Measurements from ENCODE around the gene SKIDA1. TPM values are rescaled to one million over a fixed set of nuclear protein-coding genes. Genes with fewer than 3 reads are reported as not detected.

SKIDA1 gene
- total RNA-seq, 2 donors from 2014 or later, result 0.54 TPM; not detected in 1

- Mint-ChIP-seq H3K9me3 (no peaks in the 10 kb centered on the region), H3K36me3 (no peaks in the 10 kb centered on the region), H3K27ac (no peak overlapping the region)
- ATAC-seq (no peak), DNase-seq (ENCODE audit: low spot score in 2 of 2) (no peak)
Measured at GRCh38 chr10:21512573-21513404, 12.7 kb downstream of the SKIDA1 start.

- ATAC-seq (no peak), DNase-seq (ENCODE audit: low spot score in 2 of 2) (no peak)
- no peak overlapping the region for H3K27ac Mint-ChIP-seq
- H3K36me3 Mint-ChIP-seq, result no peaks in the 10 kb centered on the region
- H3K9me3 Mint-ChIP-seq, result no peaks in the 10 kb centered on the region
Measured at GRCh38 chr10:21511946-21512572, 13.4 kb downstream of the SKIDA1 start.

- Mint-ChIP-seq H3K36me3 (no peaks in the 10 kb centered on the region), H3K27ac (no peak overlapping the region), H3K9me3 (no peaks in the 10 kb centered on the region)
- DNase-seq (ENCODE audit: low spot score in 2 of 2) (no peak), ATAC-seq (no peak)
Measured at GRCh38 chr10:21511095-21511570, 14.3 kb downstream of the SKIDA1 start.

GRCh38 chr10:21510241-21511094, 15.0 kb downstream of the SKIDA1 start:
- ATAC-seq (no peak), DNase-seq (ENCODE audit: low spot score in 2 of 2) (no peak)
- no peaks in the 10 kb centered on the region for H3K9me3 Mint-ChIP-seq
- H3K27ac Mint-ChIP-seq, result no peak overlapping the region
- H3K36me3 Mint-ChIP-seq, result no peaks in the 10 kb centered on the region

- no peaks in the 10 kb centered on the region for H3K9me3 Mint-ChIP-seq
Measured at GRCh38 chr10:21509341-21510240, 15.9 kb downstream of the SKIDA1 start.

GRCh38 chr10:21508706-21509331, 16.7 kb downstream of the SKIDA1 start:
- no peak for ATAC-seq
- H3K9me3 Mint-ChIP-seq, result no peaks in the 10 kb centered on the region
- H3K36me3 Mint-ChIP-seq, result no peaks in the 10 kb centered on the region
- DNase-seq (ENCODE audit: low spot score in 2 of 2), result no peak
- no peak overlapping the region for H3K27ac Mint-ChIP-seq

More at GRCh38 chr10:21509341-21510240, 15.9 kb downstream of the SKIDA1 start:
- no peak for DNase-seq (ENCODE audit: low spot score in 2 of 2)
- no peak for ATAC-seq
- H3K36me3 Mint-ChIP-seq, result no peaks in the 10 kb centered on the region
- H3K27ac Mint-ChIP-seq, result no peak overlapping the region

- Mint-ChIP-seq H3K36me3 (no peaks in the 10 kb centered on the region), H3K9me3 (no peaks in the 10 kb centered on the region), H3K27ac (no peak overlapping the region)
- ATAC-seq (no peak), DNase-seq (ENCODE audit: low spot score in 2 of 2) (no peak)
Measured at GRCh38 chr10:21507150-21507549, 18.3 kb downstream of the SKIDA1 start.

GRCh38 chr10:21506351-21506750, 19.1 kb downstream of the SKIDA1 start:
- H3K27ac Mint-ChIP-seq, result no peak overlapping the region
- DNase-seq (ENCODE audit: low spot score in 2 of 2) (no peak), ATAC-seq (no peak)

GRCh38 chr10:21505711-21506278, 19.7 kb downstream of the SKIDA1 start:
- no peak overlapping the region for H3K27ac Mint-ChIP-seq
- no peaks in the 10 kb centered on the region for H3K36me3 Mint-ChIP-seq
- DNase-seq (ENCODE audit: low spot score in 2 of 2) (no peak), ATAC-seq (no peak)
- no peaks in the 10 kb centered on the region for H3K9me3 Mint-ChIP-seq

More at GRCh38 chr10:21506351-21506750, 19.1 kb downstream of the SKIDA1 start:
- H3K9me3 Mint-ChIP-seq, result no peaks in the 10 kb centered on the region
- no peaks in the 10 kb centered on the region for H3K36me3 Mint-ChIP-seq

GRCh38 chr10:21503542-21503941, 21.9 kb downstream of the SKIDA1 start:
- DNase-seq (ENCODE audit: low spot score in 2 of 2) (no peak), ATAC-seq (no peak)
- peaks cover 0 to 4% of the 10 kb centered on the region in 2 donors for H3K36me3 Mint-ChIP-seq
- H3K9me3 Mint-ChIP-seq, result no peaks in the 10 kb centered on the region
- H3K27ac Mint-ChIP-seq, result no peak overlapping the region

GRCh38 chr10:21502348-21502740, 23.1 kb downstream of the SKIDA1 start:
- Mint-ChIP-seq H3K9me3 (no peaks in the 10 kb centered on the region), H3K27ac (no peak overlapping the region), H3K36me3 (peaks cover 0 to 4% of the 10 kb centered on the region in 2 donors)
- ATAC-seq, result no peak
- no peak for DNase-seq (ENCODE audit: low spot score in 2 of 2)

GRCh38 chr10:21501731-21502347, 23.6 kb downstream of the SKIDA1 start:
- ATAC-seq (peak in 1 of 2 donors; percentile 43), DNase-seq (ENCODE audit: low spot score in 2 of 2) (no peak)
- Mint-ChIP-seq H3K36me3 (peaks cover 0 to 4% of the 10 kb centered on the region in 2 donors), H3K9me3 (no peaks in the 10 kb centered on the region), H3K27ac (no peak overlapping the region)

- DNase-seq (ENCODE audit: low spot score in 2 of 2) (no peak), ATAC-seq (no peak)
- H3K27ac Mint-ChIP-seq, result no peak overlapping the region
- H3K36me3 Mint-ChIP-seq, result peaks cover 0 to 4% of the 10 kb centered on the region in 2 donors
- no peaks in the 10 kb centered on the region for H3K9me3 Mint-ChIP-seq
Measured at GRCh38 chr10:21501091-21501490, 24.4 kb downstream of the SKIDA1 start.

- Mint-ChIP-seq H3K27ac (no peak overlapping the region), H3K36me3 (peaks cover under 1 to 4% of the 10 kb centered on the region in 2 donors), H3K9me3 (no peaks in the 10 kb centered on the region)
- ATAC-seq (no peak), DNase-seq (ENCODE audit: low spot score in 2 of 2) (no peak)
Measured at GRCh38 chr10:21500578-21500910, 24.9 kb downstream of the SKIDA1 start.

Measured in activated naive CD4-positive, alpha-beta T cell treated with anti-CD3 and anti-CD28 coated beads, Interleukin-2, amount 50 U/mL, for 72 hours (primary cell).